Myocyte (in vitro differentiated cells): Measurements from ENCODE around the gene SARDH. TPM values are rescaled to one million over a fixed set of nuclear protein-coding genes. Genes with fewer than 3 reads are reported as not detected.
"Not testable (repeated sequence)": the region's sequence is repeated elsewhere in the genome, so short reads cannot be mapped to it uniquely, and the experiment has no call there.

ENCODE experiments used
- DNase-seq: peaks from one replicate; pipeline ENCODE4 v3.0.0-alpha.2; 2012; ENCODE audit warnings: low read depth
- total RNA-seq: library from RNA; depleted of rRNA; stranded (reverse); fragments of >200 nt; gene quantifications from 2 replicates; pipeline ENCODE4 v1.2.3, GENCODE V29; 2014

Gene SARDH
- total RNA-seq, 1 donor from 2014 or later: 55.6 TPM

DNA sequence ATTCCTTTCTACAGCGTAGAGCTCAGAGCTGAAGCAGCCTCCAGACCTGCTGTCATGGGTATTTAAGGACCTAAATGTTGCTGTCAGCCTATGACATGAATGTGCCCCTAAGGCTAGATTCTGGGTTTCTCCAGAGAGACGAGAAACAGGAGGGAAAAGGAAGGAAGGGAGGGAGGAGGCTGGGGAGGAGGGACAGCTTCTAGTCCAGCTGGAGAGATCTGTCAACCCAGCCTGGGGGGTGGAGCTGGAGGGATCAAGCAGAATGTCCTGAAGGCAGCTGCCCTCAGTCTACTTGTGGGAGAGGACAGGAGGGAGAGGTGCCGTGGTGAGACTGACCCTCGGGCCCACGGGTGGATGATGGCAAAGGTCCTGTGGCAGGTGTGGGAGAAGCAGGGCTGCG lies 103.1 kb downstream of the SARDH start:
- DNase-seq: peak; percentile 73

DNA sequence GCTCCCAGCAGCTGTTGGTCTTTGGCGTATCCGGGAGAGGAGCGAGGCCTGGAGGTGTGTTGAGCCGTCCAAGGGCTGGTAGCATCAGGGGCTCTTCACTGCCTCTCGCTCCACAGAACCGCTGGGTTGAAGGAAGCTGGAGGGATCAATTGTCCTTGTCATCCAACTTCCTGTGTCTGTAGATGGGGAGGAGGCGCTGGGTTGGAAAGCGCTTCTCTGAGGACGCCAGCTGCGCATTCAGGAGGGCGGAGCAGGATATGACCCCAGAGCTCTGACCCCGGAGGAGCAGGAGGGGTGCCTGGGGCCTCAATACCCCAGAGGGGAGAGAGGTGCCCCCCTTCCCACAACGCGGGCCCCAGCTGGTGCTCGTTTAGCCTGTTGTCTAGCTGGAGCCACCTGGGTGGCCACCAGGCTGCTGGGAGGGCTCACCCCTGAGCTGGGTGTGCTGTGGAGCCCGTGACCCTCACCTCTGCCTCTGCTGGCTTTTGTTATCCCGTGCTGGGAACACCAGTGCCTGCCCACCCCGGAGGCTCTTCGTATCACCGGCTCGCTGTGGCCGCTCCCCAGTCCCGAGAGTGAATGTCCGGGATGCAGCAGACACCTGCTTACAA lies 104.0 kb downstream of the SARDH start:
- DNase-seq: no peak

DNA sequence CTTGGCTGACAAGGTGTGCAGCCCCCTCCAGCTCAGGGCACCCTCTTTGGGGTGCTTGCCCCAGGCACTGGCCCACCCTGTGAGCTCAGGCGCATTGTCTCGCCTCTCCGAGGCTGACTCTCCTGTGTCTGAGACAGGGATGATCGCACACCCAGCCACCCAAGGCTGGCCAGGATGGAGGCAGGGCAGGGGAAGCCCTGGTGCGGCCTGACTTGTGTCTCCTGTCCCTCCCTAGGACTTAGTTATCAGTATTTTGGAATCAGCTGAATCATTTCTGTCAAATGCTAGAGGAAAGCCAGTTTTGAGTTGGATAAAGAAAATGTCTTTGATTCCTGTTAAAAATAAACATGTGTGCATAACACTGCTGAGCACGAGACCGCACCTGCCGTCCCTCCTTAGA lies 104.5 kb downstream of the SARDH start:
- peak; percentile 58 for DNase-seq

DNA sequence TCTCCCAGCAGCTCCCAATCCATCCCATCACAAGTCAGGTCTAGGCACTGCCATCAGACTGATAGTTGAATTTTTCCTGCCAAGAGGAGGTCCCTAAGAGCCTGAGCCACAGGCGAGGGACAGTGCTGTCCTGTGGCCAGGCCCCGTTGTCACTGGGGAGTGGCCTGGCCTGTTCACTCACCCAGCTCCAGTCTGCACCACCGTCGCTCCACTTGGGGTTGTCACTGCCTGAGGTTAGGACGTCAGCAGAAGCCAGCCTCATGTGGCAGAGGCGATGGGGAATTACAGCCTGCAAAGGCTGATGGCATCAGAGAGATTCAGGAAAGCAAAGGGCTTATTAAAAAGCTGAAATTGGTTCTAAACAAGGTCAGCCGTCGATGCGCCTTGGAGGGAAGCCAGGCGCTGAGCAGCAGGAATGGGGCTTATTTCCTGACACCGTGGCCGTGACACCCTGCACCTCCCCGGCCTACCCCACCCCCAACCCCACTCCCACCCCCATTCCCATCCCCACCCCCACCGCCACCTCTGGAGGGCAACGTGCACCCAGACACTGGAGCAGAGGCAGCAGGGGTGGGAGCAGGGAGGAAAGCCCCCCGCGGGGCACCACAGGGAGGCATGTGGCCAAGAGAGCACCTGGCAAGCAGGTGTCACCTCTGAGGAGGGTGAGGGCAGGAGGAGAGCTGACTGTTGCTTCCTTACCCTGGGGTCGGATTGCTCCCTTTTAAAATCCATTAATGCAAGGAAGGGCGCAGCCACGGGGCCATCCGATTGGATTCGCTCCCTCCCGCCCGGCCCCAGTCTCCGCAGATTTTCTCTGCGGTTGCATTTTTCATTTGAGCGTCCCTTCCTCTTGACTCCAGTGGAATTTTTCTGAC lies 105.1 kb downstream of the SARDH start:
- DNase-seq: peak; percentile 58

DNA sequence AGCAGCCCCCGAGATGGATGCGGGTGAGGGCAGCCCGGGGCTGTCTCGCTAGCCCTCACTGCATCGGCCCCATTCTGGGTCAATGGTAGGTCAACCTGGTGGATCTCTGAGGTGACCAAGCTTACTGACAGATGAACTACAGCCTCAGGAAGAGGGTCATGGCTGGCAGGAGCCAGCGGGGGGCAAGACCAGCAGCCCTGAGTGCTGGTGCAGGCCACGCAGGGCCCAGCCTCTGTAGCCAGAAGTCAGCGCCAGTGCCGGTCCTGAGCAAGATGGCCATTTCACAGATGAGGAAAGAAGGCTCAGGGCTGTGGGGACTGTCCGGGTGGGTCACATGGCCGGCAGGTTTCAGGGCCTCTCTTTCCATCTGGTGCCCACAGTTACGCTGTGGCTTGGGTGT lies 107.0 kb downstream of the SARDH start:
- no peak for DNase-seq

DNA sequence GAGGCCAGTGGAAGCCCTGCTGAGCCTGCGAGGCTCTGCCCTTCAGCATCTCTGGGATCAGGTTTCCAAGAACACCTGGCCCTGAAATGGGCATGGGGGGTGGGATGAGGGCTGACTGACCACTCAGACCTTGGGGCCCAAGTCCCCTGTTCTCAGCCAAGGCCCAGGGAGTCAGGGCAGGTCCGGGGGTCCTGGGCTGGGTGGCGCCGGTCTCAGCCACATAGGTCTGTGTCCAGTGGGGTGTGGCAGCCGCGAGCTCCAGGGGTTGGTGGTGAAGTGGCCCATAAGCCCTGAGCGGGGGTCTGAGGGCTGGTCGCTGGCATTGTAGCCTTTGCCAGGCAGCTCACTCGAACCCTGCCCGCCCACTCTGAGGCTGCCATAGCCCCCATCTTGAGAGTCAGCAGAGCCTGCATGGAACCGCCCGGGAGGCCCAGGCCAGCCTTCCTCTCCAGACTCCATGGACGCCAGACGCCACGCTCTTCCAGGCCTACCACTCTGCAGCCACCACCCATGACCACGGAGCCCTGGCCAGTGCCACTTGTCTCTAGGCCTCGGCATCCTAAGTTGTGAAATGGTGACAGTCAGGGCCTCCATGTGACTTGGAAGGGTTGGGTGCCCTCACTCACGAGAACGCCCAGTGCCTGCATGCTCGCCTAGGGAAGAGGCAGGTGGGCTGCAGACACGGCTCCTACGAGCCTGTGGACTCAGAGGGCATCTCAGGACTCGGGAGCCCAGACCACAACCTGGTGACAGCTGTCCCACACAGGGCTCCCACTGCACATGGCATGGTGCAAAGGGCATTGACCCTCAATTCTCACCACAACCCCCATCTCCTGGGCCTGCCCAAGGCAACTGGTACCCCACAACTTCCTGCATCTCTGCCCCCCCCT lies 108.7 kb downstream of the SARDH start:
- DNase-seq: peak; percentile 81

DNA sequence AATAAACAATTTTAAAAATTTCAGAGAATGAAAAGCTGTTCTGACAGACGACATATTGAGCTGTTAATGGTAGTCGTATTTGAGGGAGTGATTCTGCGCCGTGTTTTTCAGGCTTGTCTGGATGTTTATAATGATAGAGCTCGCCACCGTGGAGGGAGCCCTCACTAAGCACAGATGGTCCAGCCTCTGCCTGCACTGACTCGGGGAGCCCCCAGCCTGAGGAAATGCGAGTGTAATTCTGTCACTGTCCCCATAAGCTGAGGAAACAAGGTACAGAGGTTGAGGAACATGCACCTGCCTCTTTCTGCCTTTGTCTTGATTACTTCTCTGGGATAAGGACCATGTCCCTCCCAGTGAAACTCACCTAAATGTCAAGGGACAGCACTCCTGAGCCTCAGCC lies 109.4 kb downstream of the SARDH start:
- no peak for DNase-seq

DNA sequence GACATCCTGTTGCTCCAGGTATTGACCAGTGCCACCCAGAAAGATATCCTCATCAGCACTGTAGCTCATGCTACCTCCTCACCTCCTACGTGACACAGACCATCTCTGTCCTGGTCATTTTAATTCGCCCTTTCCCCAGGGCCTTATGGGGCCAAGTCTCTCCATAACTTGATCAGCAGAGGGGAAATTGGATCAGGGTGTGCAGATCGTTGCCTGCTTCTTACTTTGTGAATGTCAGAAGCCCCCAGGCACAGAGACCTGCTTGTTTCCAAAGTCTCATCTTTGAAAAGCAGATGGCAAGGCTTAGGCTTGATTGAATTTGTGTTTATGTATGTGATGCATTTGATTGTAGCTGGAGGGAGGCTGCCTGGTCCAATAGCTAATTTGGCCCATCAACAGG lies 110.8 kb downstream of the SARDH start:
- no peak for DNase-seq

DNA sequence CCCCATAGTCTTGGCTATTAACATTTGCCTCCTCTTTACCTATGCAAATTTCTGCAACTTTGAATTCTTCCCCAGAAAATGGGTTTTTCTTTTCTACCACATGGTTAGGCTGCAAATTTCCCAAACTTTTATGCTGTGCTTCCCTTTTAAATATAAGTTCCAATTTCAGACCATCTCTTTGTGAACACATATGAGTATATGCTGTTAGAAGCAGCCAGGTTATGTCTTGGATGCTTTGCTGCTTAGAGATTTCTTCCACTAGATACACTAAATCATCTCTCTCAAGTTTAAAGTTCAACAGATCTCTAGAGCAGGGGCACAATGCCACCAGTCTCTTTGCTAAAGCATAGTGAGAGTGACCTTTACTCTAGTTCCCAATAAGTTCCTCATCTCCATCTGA lies 112.1 kb downstream of the SARDH start:
- not testable (repeated sequence) for DNase-seq

DNA sequence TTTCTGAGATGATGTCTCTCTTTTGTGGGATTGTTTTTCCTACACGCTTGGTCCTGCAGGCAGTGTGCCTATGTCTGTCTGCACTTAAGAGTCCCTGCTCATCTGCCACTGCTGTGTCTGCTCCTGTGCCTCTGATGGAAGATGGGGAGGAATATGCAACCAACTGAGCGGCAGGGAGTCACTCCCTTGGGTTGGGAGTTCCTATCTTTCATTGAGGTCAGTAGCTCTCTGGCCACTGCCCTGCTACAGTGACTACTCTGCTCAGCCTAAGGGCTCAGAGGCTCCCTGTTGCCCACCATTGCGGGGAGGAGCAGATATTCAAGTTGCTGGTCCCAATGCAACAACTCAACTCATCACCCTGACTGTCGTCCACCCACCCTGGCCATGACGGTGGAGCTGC lies 115.6 kb downstream of the SARDH start:
- no peak for DNase-seq

DNA sequence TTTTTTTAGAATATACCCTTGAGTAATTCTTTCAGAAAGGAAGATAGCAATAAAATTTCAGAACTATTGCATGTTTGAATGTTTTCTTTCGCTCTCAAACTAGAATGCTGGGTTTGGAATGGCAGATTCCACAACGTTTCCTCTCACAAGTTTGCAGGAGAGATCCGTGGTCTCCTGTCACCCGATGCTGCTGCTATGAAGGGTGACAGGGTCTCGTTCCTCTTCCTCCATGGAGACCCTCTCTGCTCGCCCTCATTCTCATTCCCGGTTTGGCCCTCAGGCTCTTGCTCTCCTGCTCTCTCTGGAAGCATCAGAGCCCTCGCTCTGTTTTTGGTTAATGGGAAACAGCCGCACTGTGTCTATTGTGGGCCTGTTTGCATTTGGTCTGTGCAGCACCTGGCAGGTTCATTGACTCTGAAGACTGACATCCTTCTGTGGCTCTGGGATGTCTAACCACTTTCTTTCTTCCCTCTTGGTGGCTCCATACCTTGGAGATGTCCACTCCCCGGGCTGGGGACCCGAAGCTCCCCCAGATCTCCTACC lies 116.4 kb downstream of the SARDH start:
- no peak for DNase-seq

DNA sequence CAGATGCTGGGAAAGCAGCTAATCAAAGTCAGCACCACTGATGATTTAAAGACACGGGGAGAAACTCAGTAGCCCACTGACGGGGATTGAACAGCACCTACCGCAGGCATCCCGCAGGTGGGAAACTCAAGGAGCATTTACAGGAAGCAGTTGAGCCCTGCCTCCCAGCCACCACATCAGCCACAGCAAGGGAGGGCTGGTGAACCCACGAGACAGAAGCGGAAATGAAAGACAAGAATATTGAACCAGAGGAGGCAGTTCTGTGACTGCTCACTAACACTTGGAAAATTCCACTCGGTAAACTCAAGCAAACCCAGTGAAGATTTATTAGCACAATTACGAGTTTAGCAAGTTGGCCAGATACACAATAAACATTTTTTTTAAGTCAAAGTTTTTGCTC lies 118.4 kb downstream of the SARDH start:
- DNase-seq: no peak

DNA sequence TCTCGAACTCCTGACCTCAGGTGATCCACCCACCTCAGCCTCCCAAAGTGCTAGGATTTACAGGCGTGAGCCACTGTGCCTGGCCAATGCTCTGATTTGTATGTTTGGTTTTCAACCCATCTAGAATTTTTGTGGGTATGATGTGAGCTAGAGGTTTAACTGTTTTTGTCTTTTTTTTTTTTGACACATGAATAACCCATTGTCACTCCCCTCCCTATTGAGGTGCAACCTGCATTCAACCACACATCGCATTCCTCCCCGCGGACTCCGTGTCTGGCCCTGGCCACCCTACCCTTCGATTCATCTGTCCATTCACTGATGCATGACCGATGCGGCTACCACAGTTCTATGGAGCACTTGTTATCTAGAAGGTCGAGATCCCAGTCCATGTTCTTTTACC lies 119.4 kb downstream of the SARDH start:
- DNase-seq: no peak

DNA sequence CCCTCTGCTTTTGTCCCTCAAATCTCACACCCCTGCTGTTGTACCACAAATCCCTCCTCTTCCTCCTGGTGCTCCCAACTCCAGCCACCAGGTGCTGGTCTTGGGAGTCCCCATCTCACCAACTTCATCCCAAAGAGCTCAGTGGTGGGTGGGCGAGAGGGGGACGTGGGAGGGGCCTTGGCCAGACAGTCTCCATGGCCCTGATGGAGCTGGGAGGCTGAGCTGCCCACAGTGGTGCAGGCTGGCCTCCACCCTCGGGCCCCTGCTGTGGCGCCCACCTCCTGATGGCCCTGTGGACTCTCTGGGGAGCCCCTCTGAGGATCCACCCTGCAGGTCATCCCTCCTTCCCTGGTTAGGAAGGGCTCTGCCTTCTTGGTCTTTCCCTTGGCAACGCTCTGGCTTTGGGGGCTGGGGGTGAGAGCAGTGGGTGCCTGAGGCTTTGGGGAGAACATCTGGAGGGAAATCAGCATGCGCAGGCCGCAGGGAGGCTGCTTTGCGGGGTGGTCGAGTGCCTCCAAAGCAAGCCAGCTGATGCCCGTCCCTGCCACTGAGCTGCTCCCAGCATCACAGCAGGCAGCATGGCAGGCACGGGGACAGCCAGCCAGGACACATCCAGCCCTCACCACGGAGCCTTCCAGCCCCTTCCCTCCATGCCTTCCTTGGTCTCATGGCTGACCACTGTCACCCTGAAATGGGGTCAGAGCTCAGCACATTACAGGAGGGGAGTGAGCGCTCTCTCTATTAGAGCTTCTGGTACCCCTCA lies 121.3 kb downstream of the SARDH start:
- no peak for DNase-seq

DNA sequence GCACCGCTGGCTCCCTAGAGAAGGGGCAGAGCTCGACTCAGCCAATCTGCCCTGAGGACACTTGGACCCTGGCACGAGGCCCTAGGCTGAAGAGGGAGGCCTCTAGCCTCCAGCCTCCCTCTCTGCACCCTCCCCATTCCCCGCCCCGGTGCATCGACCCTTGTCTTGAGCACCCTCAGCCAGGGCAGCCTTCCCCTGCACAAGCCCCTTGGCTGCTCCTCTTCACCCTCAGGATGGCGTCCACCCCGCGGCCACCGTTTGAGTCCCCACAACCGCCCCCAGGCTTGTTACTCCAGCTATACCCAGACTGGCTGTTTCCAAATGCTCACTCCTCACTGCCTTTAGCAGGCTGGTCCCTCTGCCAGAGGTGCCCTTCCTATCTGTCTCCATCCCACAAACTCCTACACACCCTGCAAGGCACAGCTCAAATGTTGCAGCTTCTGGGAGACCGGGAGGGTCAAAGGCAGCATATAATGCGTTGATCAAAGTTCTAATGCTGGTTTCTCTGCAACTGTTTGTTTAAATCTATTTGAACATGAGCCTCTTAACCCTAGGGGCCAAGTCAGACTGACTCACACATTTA lies 122.5 kb downstream of the SARDH start:
- no peak for DNase-seq

DNA sequence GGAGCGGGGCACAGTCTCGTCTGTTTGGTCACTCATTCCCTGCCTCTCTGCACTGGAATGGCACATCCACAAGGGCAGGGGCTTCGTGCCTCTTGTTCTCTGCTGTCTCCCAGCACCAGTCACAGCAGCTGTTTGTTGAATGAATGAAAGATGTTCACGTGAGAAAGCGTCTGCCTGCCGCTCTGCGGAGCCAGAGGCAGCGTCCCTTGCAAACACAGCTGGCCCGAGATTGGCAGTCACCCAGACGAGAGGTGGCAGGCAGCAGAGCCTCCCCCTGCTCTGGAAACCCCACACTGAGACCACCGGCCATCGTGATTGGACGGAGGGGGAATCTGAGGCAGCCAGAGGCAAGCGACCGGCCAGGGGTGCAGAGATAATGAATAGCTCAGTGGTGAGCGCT lies 123.0 kb downstream of the SARDH start:
- no peak for DNase-seq

DNA sequence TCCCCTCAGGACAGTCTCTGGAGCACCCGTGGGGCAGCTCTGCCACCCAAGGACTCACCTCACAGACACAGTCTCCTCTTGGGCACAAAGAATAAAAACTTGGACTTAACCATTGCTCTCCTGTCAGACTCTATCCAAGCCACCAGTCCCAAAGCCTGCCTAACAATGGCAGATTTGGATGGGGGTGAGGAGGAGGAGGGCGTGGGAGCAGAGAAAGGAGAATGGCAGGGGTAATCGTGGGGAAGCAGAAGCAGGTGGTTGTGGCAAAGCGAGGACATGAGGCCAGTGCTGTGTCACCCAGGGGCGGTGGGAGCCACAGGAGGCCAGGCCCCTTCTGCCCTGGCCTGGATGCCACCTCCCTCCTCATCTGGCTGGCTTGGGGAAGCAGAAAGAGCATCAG lies 123.5 kb downstream of the SARDH start:
- DNase-seq: no peak

DNA sequence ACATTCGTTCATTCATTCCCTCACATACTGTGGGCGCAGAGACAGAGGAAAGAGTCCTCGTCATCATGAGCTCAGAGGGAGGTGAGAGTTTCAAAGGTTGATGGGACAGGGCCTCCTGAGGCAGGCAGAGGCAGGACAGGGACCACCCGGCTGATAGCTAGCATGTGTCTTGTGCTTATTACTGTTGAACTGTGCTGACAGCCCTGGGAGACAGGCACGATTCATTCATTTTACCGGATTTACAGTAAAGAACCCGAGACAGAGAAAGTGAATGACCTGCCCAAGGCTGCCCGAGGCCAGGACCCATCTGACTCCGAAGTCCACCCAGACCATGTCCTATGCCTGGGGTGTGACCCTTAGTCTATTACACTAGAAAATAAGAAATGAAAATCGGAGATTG lies 124.1 kb downstream of the SARDH start:
- DNase-seq: no peak
